ENCODE data around the gene CAMSAP1.

Gene CAMSAP1

GRCh38 chr9:135815830-135816650, 91.3 kb downstream of the CAMSAP1 start:
- no peak for DNase-seq (ENCODE audit: low spot score)
- Histone ChIP-seq H2BK5ac (ENCODE audit: low read length) (peak overlapping the region; percentile 54), H2AK5ac (ENCODE audit: low read depth, low read length) (no peak overlapping the region), H3K23ac (ENCODE audit: low read depth, low read length, poor library complexity) (no peak overlapping the region), H3K4me2 (ENCODE audit: insufficient read depth, low read length, poor library complexity, severe bottlenecking) (no peak overlapping the region), H3K36me3 (replicated peaks in 1 of 2; ENCODE audit: control insufficient read depth in 2 of 2, insufficient read depth in 2 of 2, low read length in 2 of 2) (peaks cover 82 to 99% of the 10 kb centered on the region in 2 donors), H3K79me1 (ENCODE audit: low read depth, low read length) (peaks cover 4% of the 10 kb centered on the region), H2BK120ac (ENCODE audit: low read depth, low read length) (no peak overlapping the region), H3K9me3 (replicated peaks in 1 of 2; ENCODE audit: control insufficient read depth in 2 of 2, insufficient read depth in 1 of 2, low read depth in 1 of 2, low read length in 2 of 2) (peaks cover 0 to 5% of the 10 kb centered on the region in 2 donors), H3K4ac (ENCODE audit: low read length) (no peak overlapping the region), H4K91ac (ENCODE audit: low read depth, low read length, poor library complexity) (no peak overlapping the region), H3K9ac (ENCODE audit: low read depth, low read length, poor library complexity) (peak overlapping the region; percentile 51), H3K4me1 (ENCODE audit: control insufficient read depth in 2 of 2, insufficient read depth in 1 of 2, low read depth in 1 of 2, low read length in 2 of 2) (no peaks in the 10 kb centered on the region), H4K8ac (ENCODE audit: low read depth, low read length) (no peak overlapping the region), H2BK12ac (ENCODE audit: low read length) (no peak overlapping the region), H2BK15ac (ENCODE audit: low read length) (no peak overlapping the region), H3K14ac (ENCODE audit: low read length) (no peak overlapping the region), H2AFZ (ENCODE audit: low read length) (no peak overlapping the region), H3K18ac (ENCODE audit: low read length) (no peak overlapping the region), H3K4me3 (ENCODE audit: low read length in 2 of 2) (peak overlapping the region in 1 of 2 donors; percentile 27), H3K27me3 (ENCODE audit: control insufficient read depth in 3 of 3, insufficient read depth in 3 of 3, low read depth in 1 of 3, low read length in 3 of 3) (no peaks in the 10 kb centered on the region), H3K27ac (replicated peaks; ENCODE audit: low read length) (no peak overlapping the region)
- no CpG with 5 or more reads among the region's 28 CpGs for WGBS, 2 donors (ENCODE audit: extremely low coverage in 2 of 2, insufficient read length in 2 of 2, insufficient replicate concordance in 1 of 2)

GRCh38 chr9:135815413-135815812, 91.9 kb downstream of the CAMSAP1 start:
- Histone ChIP-seq H3K23ac (ENCODE audit: low read depth, low read length, poor library complexity) (no peak overlapping the region), H4K8ac (ENCODE audit: low read depth, low read length) (no peak overlapping the region), H3K14ac (ENCODE audit: low read length) (no peak overlapping the region), H3K4me3 (ENCODE audit: low read length in 2 of 2) (no peak overlapping the region), H2BK120ac (ENCODE audit: low read depth, low read length) (no peak overlapping the region), H2AFZ (ENCODE audit: low read length) (no peak overlapping the region), H2BK15ac (ENCODE audit: low read length) (no peak overlapping the region), H3K4me2 (ENCODE audit: insufficient read depth, low read length, poor library complexity, severe bottlenecking) (no peak overlapping the region), H3K79me1 (ENCODE audit: low read depth, low read length) (peaks cover 4% of the 10 kb centered on the region), H3K27ac (replicated peaks; ENCODE audit: low read length) (no peak overlapping the region), H3K36me3 (replicated peaks in 1 of 2; ENCODE audit: control insufficient read depth in 2 of 2, insufficient read depth in 2 of 2, low read length in 2 of 2) (peaks cover 80 to 99% of the 10 kb centered on the region in 2 donors), H2BK12ac (ENCODE audit: low read length) (no peak overlapping the region), H3K4ac (ENCODE audit: low read length) (no peak overlapping the region), H3K18ac (ENCODE audit: low read length) (no peak overlapping the region), H3K9me3 (replicated peaks in 1 of 2; ENCODE audit: control insufficient read depth in 2 of 2, insufficient read depth in 1 of 2, low read depth in 1 of 2, low read length in 2 of 2) (peaks cover 0 to 5% of the 10 kb centered on the region in 2 donors), H2BK5ac (ENCODE audit: low read length) (no peak overlapping the region), H3K27me3 (ENCODE audit: control insufficient read depth in 3 of 3, insufficient read depth in 3 of 3, low read depth in 1 of 3, low read length in 3 of 3) (no peaks in the 10 kb centered on the region), H2AK5ac (ENCODE audit: low read depth, low read length) (no peak overlapping the region), H4K91ac (ENCODE audit: low read depth, low read length, poor library complexity) (no peak overlapping the region), H3K4me1 (ENCODE audit: control insufficient read depth in 2 of 2, insufficient read depth in 1 of 2, low read depth in 1 of 2, low read length in 2 of 2) (no peaks in the 10 kb centered on the region), H3K9ac (ENCODE audit: low read depth, low read length, poor library complexity) (no peak overlapping the region)
- no CpG with 5 or more reads among the region's 4 CpGs for WGBS, 2 donors (ENCODE audit: extremely low coverage in 2 of 2, insufficient read length in 2 of 2, insufficient replicate concordance in 1 of 2)
- no peak for DNase-seq (ENCODE audit: low spot score)

GRCh38 chr9:135814421-135815095, 92.8 kb downstream of the CAMSAP1 start:
- H2BK5ac ChIP-seq (ENCODE audit: low read length): no peak overlapping the region
- peaks cover 0 to 5% of the 10 kb centered on the region in 2 donors for H3K9me3 ChIP-seq (replicated peaks in 1 of 2; ENCODE audit: control insufficient read depth in 2 of 2, insufficient read depth in 1 of 2, low read depth in 1 of 2, low read length in 2 of 2)
- no CpG with 5 or more reads among the region's 12 CpGs for WGBS, 2 donors (ENCODE audit: extremely low coverage in 2 of 2, insufficient read length in 2 of 2, insufficient replicate concordance in 1 of 2)
- H2BK15ac ChIP-seq (ENCODE audit: low read length): no peak overlapping the region
- H3K9ac ChIP-seq (ENCODE audit: low read depth, low read length, poor library complexity): no peak overlapping the region
- H3K27me3 ChIP-seq (ENCODE audit: control insufficient read depth in 3 of 3, insufficient read depth in 3 of 3, low read depth in 1 of 3, low read length in 3 of 3): no peaks in the 10 kb centered on the region
- no peak overlapping the region for H3K14ac ChIP-seq (ENCODE audit: low read length)
- no peaks in the 10 kb centered on the region for H3K4me1 ChIP-seq (ENCODE audit: control insufficient read depth in 2 of 2, insufficient read depth in 1 of 2, low read depth in 1 of 2, low read length in 2 of 2)
- H3K27ac ChIP-seq (replicated peaks; ENCODE audit: low read length): no peak overlapping the region
- H3K4ac ChIP-seq (ENCODE audit: low read length): no peak overlapping the region
- H3K36me3 ChIP-seq (replicated peaks in 1 of 2; ENCODE audit: control insufficient read depth in 2 of 2, insufficient read depth in 2 of 2, low read length in 2 of 2): peaks cover 80 to 99% of the 10 kb centered on the region in 2 donors
- H3K79me1 ChIP-seq (ENCODE audit: low read depth, low read length): peaks cover 4% of the 10 kb centered on the region
- H2BK120ac ChIP-seq (ENCODE audit: low read depth, low read length): no peak overlapping the region
- no peak overlapping the region for H3K23ac ChIP-seq (ENCODE audit: low read depth, low read length, poor library complexity)
- no peak overlapping the region for H3K18ac ChIP-seq (ENCODE audit: low read length)
- H2AK5ac ChIP-seq (ENCODE audit: low read depth, low read length): no peak overlapping the region
- H3K4me2 ChIP-seq (ENCODE audit: insufficient read depth, low read length, poor library complexity, severe bottlenecking): no peak overlapping the region
- H3K4me3 ChIP-seq (ENCODE audit: low read length in 2 of 2): no peak overlapping the region
- H2AFZ ChIP-seq (ENCODE audit: low read length): no peak overlapping the region
- no peak overlapping the region for H4K8ac ChIP-seq (ENCODE audit: low read depth, low read length)
- DNase-seq (ENCODE audit: low spot score): no peak
- no peak overlapping the region for H2BK12ac ChIP-seq (ENCODE audit: low read length)
- H4K91ac ChIP-seq (ENCODE audit: low read depth, low read length, poor library complexity): no peak overlapping the region

GRCh38 chr9:135813671-135814290, 93.6 kb downstream of the CAMSAP1 start:
- H3K36me3 ChIP-seq (replicated peaks in 1 of 2; ENCODE audit: control insufficient read depth in 2 of 2, insufficient read depth in 2 of 2, low read length in 2 of 2): peaks cover 80 to 100% of the 10 kb centered on the region in 2 donors
- H3K79me1 ChIP-seq (ENCODE audit: low read depth, low read length): peaks cover 4% of the 10 kb centered on the region
- H3K4me1 ChIP-seq (ENCODE audit: control insufficient read depth in 2 of 2, insufficient read depth in 1 of 2, low read depth in 1 of 2, low read length in 2 of 2): no peaks in the 10 kb centered on the region
- H4K8ac ChIP-seq (ENCODE audit: low read depth, low read length): no peak overlapping the region
- H3K23ac ChIP-seq (ENCODE audit: low read depth, low read length, poor library complexity): no peak overlapping the region
- H2AFZ ChIP-seq (ENCODE audit: low read length): no peak overlapping the region
- H3K4me2 ChIP-seq (ENCODE audit: insufficient read depth, low read length, poor library complexity, severe bottlenecking): no peak overlapping the region
- no peak for DNase-seq (ENCODE audit: low spot score)
- no peak overlapping the region for H3K18ac ChIP-seq (ENCODE audit: low read length)
- H4K91ac ChIP-seq (ENCODE audit: low read depth, low read length, poor library complexity): no peak overlapping the region
- no peaks in the 10 kb centered on the region for H3K27me3 ChIP-seq (ENCODE audit: control insufficient read depth in 3 of 3, insufficient read depth in 3 of 3, low read depth in 1 of 3, low read length in 3 of 3)
- no peak overlapping the region for H3K9ac ChIP-seq (ENCODE audit: low read depth, low read length, poor library complexity)
- no peak overlapping the region for H2AK5ac ChIP-seq (ENCODE audit: low read depth, low read length)
- no peak overlapping the region for H2BK120ac ChIP-seq (ENCODE audit: low read depth, low read length)
- H2BK12ac ChIP-seq (ENCODE audit: low read length): no peak overlapping the region
- peaks cover 2 to 5% of the 10 kb centered on the region in 2 donors for H3K9me3 ChIP-seq (replicated peaks in 1 of 2; ENCODE audit: control insufficient read depth in 2 of 2, insufficient read depth in 1 of 2, low read depth in 1 of 2, low read length in 2 of 2)
- H3K4ac ChIP-seq (ENCODE audit: low read length): no peak overlapping the region
- no peak overlapping the region for H3K4me3 ChIP-seq (ENCODE audit: low read length in 2 of 2)
- H3K27ac ChIP-seq (replicated peaks; ENCODE audit: low read length): no peak overlapping the region
- no peak overlapping the region for H2BK5ac ChIP-seq (ENCODE audit: low read length)
- H2BK15ac ChIP-seq (ENCODE audit: low read length): no peak overlapping the region
- no CpG with 5 or more reads among the region's 14 CpGs for WGBS, 2 donors (ENCODE audit: extremely low coverage in 2 of 2, insufficient read length in 2 of 2, insufficient replicate concordance in 1 of 2)
- no peak overlapping the region for H3K14ac ChIP-seq (ENCODE audit: low read length)
